ENCODE results near the gene PTPRD. TPM values are rescaled to one million over a fixed set of nuclear protein-coding genes. Genes with fewer than 3 reads are reported as not detected.

Gene PTPRD
- total and polyA plus RNA-seq, 2 donors (not counting 1 experiment from before 2014, with no cell fraction given) = not detected

DNA sequence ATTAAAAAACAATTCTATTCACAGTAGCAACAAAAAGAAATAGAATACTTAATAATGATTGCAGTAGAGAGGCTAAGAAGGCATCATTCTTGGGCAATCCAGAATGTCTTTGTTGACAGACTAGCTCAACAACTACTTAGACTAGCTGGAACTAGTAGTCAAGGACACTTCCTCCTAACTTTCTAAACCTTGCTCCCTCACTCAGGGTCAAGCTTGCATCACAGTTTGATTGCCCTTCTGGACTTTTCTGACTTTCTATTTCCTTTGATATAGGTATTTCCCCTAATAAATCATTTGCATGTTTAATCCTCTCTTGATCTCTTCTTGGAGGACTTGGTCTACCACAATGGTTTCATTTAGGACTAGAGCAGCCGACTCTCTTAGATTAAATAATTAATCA, 1107.9 kb downstream of the PTPRD start:
- Histone ChIP-seq H3K4me1 (ENCODE audit: control insufficient read depth in 2 of 2, insufficient read depth in 2 of 2, low read length in 2 of 2) (no peaks in the 10 kb centered on the region), H3K9ac (ENCODE audit: low read length) (no peak overlapping the region), H3K4me2 (replicated peaks; ENCODE audit: low read depth, low read length, poor library complexity, severe bottlenecking) (no peak overlapping the region), H3K4me3 (ENCODE audit: control extremely low read depth in 1 of 5, extremely low read depth in 1 of 5, insufficient read depth in 1 of 5, low read depth in 2 of 5, low read length in 4 of 5) (no peak overlapping the region), H3K79me2 (ENCODE audit: control insufficient read depth, insufficient read depth, low read length) (no peaks in the 10 kb centered on the region), H2AFZ (ENCODE audit: insufficient read depth, low read depth, low read length, poor library complexity, severe bottlenecking) (no peak overlapping the region), H3K36me3 (replicated peaks in 1 of 2; ENCODE audit: control extremely low read depth in 1 of 2, control insufficient read depth in 1 of 2, extremely low read depth in 1 of 2, insufficient read depth in 2 of 2, low read length in 1 of 2) (no peaks in the 10 kb centered on the region), H3K27me3 (replicated peaks in 1 of 4; ENCODE audit: control extremely low read depth in 1 of 4, control insufficient read depth in 3 of 4, insufficient read depth in 4 of 4, low read length in 3 of 4) (no peaks in the 10 kb centered on the region), H3K9me3 (ENCODE audit: control extremely low read depth in 1 of 3, control insufficient read depth in 2 of 3, insufficient read depth in 1 of 3, low read length in 2 of 3) (no peaks in the 10 kb centered on the region), H3K27ac (ENCODE audit: low read length in 2 of 2) (no peak overlapping the region), H4K20me1 (ENCODE audit: control insufficient read depth, insufficient read depth, low read length, poor library complexity, severe bottlenecking) (no peaks in the 10 kb centered on the region)
- ChIA-PET CTCF (no interaction called here), POLR2A (no interaction called here)
- ATAC-seq (ENCODE audit: low read depth) (no peak), DNase-seq (no peak)
- Mint-ChIP-seq H3K27ac (no peak overlapping the region), H3K4me1 (no peaks in the 10 kb centered on the region), H3K27me3 (no peaks in the 10 kb centered on the region), H3K4me3 (no peak overlapping the region), H3K9me3 (ENCODE audit: insufficient read depth) (no peaks in the 10 kb centered on the region)
- intact Hi-C loops (cut with micrococcal nuclease) = no loop called here
- TF ChIP-seq, protein P1, sequence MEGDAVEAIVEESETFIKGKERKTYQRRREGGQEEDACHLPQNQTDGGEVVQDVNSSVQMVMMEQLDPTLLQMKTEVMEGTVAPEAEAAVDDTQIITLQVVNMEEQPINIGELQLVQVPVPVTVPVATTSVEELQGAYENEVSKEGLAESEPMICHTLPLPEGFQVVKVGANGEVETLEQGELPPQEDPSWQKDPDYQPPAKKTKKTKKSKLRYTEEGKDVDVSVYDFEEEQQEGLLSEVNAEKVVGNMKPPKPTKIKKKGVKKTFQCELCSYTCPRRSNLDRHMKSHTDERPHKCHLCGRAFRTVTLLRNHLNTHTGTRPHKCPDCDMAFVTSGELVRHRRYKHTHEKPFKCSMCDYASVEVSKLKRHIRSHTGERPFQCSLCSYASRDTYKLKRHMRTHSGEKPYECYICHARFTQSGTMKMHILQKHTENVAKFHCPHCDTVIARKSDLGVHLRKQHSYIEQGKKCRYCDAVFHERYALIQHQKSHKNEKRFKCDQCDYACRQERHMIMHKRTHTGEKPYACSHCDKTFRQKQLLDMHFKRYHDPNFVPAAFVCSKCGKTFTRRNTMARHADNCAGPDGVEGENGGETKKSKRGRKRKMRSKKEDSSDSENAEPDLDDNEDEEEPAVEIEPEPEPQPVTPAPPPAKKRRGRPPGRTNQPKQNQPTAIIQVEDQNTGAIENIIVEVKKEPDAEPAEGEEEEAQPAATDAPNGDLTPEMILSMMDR (IDR thresholded peaks at IDR 0.05) = no peak
- TF ChIP-seq EZH2 (IDR thresholded peaks at IDR 0.05; ENCODE audit: borderline replicate concordance, insufficient read depth, low read depth, low read length, poor library complexity, severe bottlenecking) = no peak
- WGBS (ENCODE audit: insufficient coverage) = 71% methylated on average over 1 of the region's 1 CpG

- CTCF ChIA-PET = no interaction called here
- Histone ChIP-seq H3K4me1 (ENCODE audit: control insufficient read depth in 2 of 2, insufficient read depth in 2 of 2, low read length in 2 of 2) (no peaks in the 10 kb centered on the region), H3K9ac (ENCODE audit: low read length) (no peak overlapping the region), H3K4me2 (replicated peaks; ENCODE audit: low read depth, low read length, poor library complexity, severe bottlenecking) (no peak overlapping the region), H3K9me3 (ENCODE audit: control extremely low read depth in 1 of 3, control insufficient read depth in 2 of 3, insufficient read depth in 1 of 3, low read length in 2 of 3) (peaks cover 0 to 7% (median 0%) of the 10 kb centered on the region in 3 donors), H3K4me3 (ENCODE audit: control extremely low read depth in 1 of 5, extremely low read depth in 1 of 5, insufficient read depth in 1 of 5, low read depth in 2 of 5, low read length in 4 of 5) (no peak overlapping the region), H3K27me3 (replicated peaks in 1 of 4; ENCODE audit: control extremely low read depth in 1 of 4, control insufficient read depth in 3 of 4, insufficient read depth in 4 of 4, low read length in 3 of 4) (no peaks in the 10 kb centered on the region), H3K27ac (ENCODE audit: low read length in 2 of 2) (no peak overlapping the region), H3K36me3 (replicated peaks in 1 of 2; ENCODE audit: control extremely low read depth in 1 of 2, control insufficient read depth in 1 of 2, extremely low read depth in 1 of 2, insufficient read depth in 2 of 2, low read length in 1 of 2) (no peaks in the 10 kb centered on the region), H2AFZ (ENCODE audit: insufficient read depth, low read depth, low read length, poor library complexity, severe bottlenecking) (no peak overlapping the region), H3K79me2 (ENCODE audit: control insufficient read depth, insufficient read depth, low read length) (no peaks in the 10 kb centered on the region), H4K20me1 (ENCODE audit: control insufficient read depth, insufficient read depth, low read length, poor library complexity, severe bottlenecking) (no peaks in the 10 kb centered on the region)
- POLR2A ChIA-PET = no interaction called here
- intact Hi-C loops (cut with micrococcal nuclease) = no loop called here
- H3K27me3 Mint-ChIP-seq = no peaks in the 10 kb centered on the region
- DNase-seq (no peak), ATAC-seq (ENCODE audit: low read depth) (no peak)
- H3K9me3 Mint-ChIP-seq (ENCODE audit: insufficient read depth) = peaks cover 4% of the 10 kb centered on the region
- H3K4me3 Mint-ChIP-seq = no peak overlapping the region
- no peak for TF ChIP-seq EZH2 (IDR thresholded peaks at IDR 0.05; ENCODE audit: borderline replicate concordance, insufficient read depth, low read depth, low read length, poor library complexity, severe bottlenecking)
- TF ChIP-seq, protein P1 (IDR thresholded peaks at IDR 0.05) = no peak
- H3K27ac Mint-ChIP-seq = no peak overlapping the region
- H3K4me1 Mint-ChIP-seq = no peaks in the 10 kb centered on the region
These were observed 1113.3 kb downstream of the PTPRD start for GRCh38 chr9:9499546-9499945.

Measured in B cell (primary cell).